GM23248 (cell line): ENCODE results near the gene PLPPR3. TPM values are rescaled to one million over a fixed set of nuclear protein-coding genes. Genes with fewer than 3 reads are reported as not detected.
A peak's percentile ranks its signal among the peaks of the same experiment; 100 is the strongest.

Source experiments
- DNase-seq: peaks from one replicate; pipeline ENCODE4 v3.0.0-alpha.2; 2015
- H2AFZ ChIP-seq: fragments of 200-600 bp; sonication (generic); 2 replicates; pipeline ENCODE4 v1.6.1; 2016; ENCODE audit warnings: antibody characterized with exemption
- H3F3A ChIP-seq: fragments of 200-600 bp; sonication (generic); 2 replicates; pipeline ENCODE4 v1.6.1; 2016; ENCODE audit warnings: mild to moderate bottlenecking, antibody characterized with exemption, mixed run types; ENCODE audit not compliant: insufficient read depth
- H3K27ac ChIP-seq: fragments of 200-600 bp; sonication (generic); 2 replicates; pipeline ENCODE4 v1.5.1; 2016; ENCODE audit warnings: mild to moderate bottlenecking
- H3K27me3 ChIP-seq: fragments of 200-600 bp; sonication (generic); replicated peaks from 2 replicates; pipeline ENCODE4 v1.6.1; 2016; ENCODE audit warnings: mild to moderate bottlenecking; ENCODE audit not compliant: insufficient read depth
- H3K36me3 ChIP-seq: fragments of 200-600 bp; sonication (generic); 2 replicates; pipeline ENCODE4 v1.6.1; 2016; ENCODE audit warnings: low read depth, mild to moderate bottlenecking
- H3K4me1 ChIP-seq: fragments of 200-600 bp; sonication (generic); 2 replicates; pipeline ENCODE4 v1.6.1; 2016; ENCODE audit warnings: mild to moderate bottlenecking; ENCODE audit not compliant: insufficient read depth
- H3K4me2 ChIP-seq: fragments of 200-600 bp; sonication (generic); one replicate; pipeline ENCODE4 v1.6.1; 2016; ENCODE audit warnings: mild to moderate bottlenecking; ENCODE audit not compliant: unreplicated experiment
- H3K4me3 ChIP-seq: fragments of 200-600 bp; sonication (generic); 2 replicates; pipeline ENCODE4 v1.5.1; 2016; ENCODE audit warnings: mild to moderate bottlenecking
- H3K79me2 ChIP-seq: fragments of 200-600 bp; sonication (generic); 2 replicates; pipeline ENCODE4 v1.6.1; 2016; ENCODE audit warnings: mild to moderate bottlenecking; ENCODE audit not compliant: insufficient read depth
- H3K9ac ChIP-seq: fragments of 200-600 bp; sonication (generic); 2 replicates; pipeline ENCODE4 v1.6.1; 2016; ENCODE audit warnings: mild to moderate bottlenecking
- H3K9me2 ChIP-seq: fragments of 200-600 bp; sonication (generic); 2 replicates; pipeline ENCODE4 v1.6.1; 2016; ENCODE audit warnings: mixed run types, mild to moderate bottlenecking, moderate library complexity; ENCODE audit not compliant: insufficient read depth
- H3K9me3 ChIP-seq: fragments of 200-600 bp; sonication (generic); one replicate; pipeline ENCODE4 v1.6.1; 2017; ENCODE audit warnings: low read depth
- H4K20me1 ChIP-seq: fragments of 200-600 bp; sonication (generic); 2 replicates; pipeline ENCODE4 v1.6.0; 2016; ENCODE audit not compliant: insufficient read depth
- EZH2 ChIP-seq: fragments of 200-600 bp; sonication (generic); IDR thresholded peaks from 2 replicates; pipeline ENCODE4 v1.6.1; 2018; ENCODE audit warnings: antibody characterized with exemption, mild to moderate bottlenecking; ENCODE audit not compliant: insufficient read depth, poor library complexity, severe bottlenecking
- EZH2phosphoT487 ChIP-seq: fragments of 200-600 bp; sonication (generic); IDR thresholded peaks from 2 replicates; pipeline ENCODE4 v1.6.1; 2018; ENCODE audit warnings: antibody characterized with exemption, moderate library complexity, mild to moderate bottlenecking, low read depth; ENCODE audit not compliant: insufficient read depth
- WGBS, 2 experiments: methylation state at CpG; one replicate each; pipeline ENCODE4 v1.1.6; 2015 to 2017; ENCODE audit warnings: low lambda C conversion rate in 2 of 2, low coverage in 1 of 2; ENCODE audit errors: missing lambda C conversion rate in 2 of 2; 5-methylcytosine and 5-hydroxymethylcytosine counted together
- in situ Hi-C: fragments of 300-500 bp; cut with MboI; formaldehyde crosslinking; loops from 2 replicates; pipeline ENCODE4 v1.15.0; 2020
- polyA plus RNA-seq: library from polyadenylated mRNA; unstranded; fragments of >200 nt; fragmentation: Nextera tagmentation; extraction: Ambion mirVana; gene quantifications from 2 replicates; pipeline ENCODE4 v1.2.1, GENCODE V29; 2016
- total RNA-seq: library from RNA; depleted of rRNA; stranded (reverse); fragments of >200 nt; shearing (Covaris generic); gene quantifications from 2 replicates; pipeline ENCODE4 v1.2.3, GENCODE V29; 2014

Gene PLPPR3
- total and polyA plus RNA-seq, 2 experiments from 2014 or later, result 0.32 TPM; not detected in 1

DNA sequence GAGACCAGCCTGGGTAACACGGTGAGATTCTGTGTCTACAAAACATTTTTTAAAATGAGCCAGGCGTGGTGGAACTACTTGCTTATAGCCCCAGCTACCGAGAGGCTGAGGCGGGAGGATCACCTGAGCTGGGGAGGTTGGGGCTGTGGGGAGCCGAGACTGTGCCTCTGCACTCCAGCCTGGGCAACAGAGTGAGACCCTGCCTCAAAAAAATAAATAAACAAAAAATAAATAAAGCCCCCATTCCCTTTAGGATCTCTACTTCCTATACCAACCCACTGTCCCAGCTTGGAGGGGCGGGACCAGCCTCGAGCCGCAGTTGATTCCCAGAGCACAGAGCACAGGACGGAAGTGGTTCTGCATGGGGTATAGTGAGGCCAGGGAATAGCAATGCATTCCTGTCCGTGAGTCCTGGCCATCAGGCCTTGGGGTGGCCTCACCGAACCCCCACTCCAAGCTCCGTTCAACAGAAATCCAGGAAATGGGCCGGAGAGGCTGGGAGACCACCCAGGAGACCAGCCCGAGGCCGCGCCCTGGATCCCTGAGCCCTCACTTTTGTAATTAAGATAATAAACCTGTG, 29.4 kb downstream of the PLPPR3 start:
- 85 to 86% methylated on average over 15 of the region's 16 CpGs for WGBS, 2 experiments
- no peak for DNase-seq
- H3K4me1 ChIP-seq, result peaks cover 14% of the 10 kb centered on the region; the same call in 1 of the 2 replicates
- H3K4me2 ChIP-seq, result no peak overlapping the region
- no peaks in the 10 kb centered on the region for H3K9me3 ChIP-seq
- no peak overlapping the region for H3K4me3 ChIP-seq
- in situ Hi-C loops, result no loop called here
- H4K20me1 ChIP-seq, result no peaks in the 10 kb centered on the region
- no peak overlapping the region for H3K9ac ChIP-seq
- TF ChIP-seq EZH2 (no peak), EZH2phosphoT487 (no peak)
- H3K27me3 ChIP-seq, result no peaks in the 10 kb centered on the region
- no peaks in the 10 kb centered on the region for H3K36me3 ChIP-seq
- no peak overlapping the region for H3K27ac ChIP-seq
- H3K9me2 ChIP-seq, result no peaks in the 10 kb centered on the region
- H3K79me2 ChIP-seq, result no peaks in the 10 kb centered on the region
- H3F3A ChIP-seq, result no peaks in the 10 kb centered on the region
- no peak overlapping the region for H2AFZ ChIP-seq

DNA sequence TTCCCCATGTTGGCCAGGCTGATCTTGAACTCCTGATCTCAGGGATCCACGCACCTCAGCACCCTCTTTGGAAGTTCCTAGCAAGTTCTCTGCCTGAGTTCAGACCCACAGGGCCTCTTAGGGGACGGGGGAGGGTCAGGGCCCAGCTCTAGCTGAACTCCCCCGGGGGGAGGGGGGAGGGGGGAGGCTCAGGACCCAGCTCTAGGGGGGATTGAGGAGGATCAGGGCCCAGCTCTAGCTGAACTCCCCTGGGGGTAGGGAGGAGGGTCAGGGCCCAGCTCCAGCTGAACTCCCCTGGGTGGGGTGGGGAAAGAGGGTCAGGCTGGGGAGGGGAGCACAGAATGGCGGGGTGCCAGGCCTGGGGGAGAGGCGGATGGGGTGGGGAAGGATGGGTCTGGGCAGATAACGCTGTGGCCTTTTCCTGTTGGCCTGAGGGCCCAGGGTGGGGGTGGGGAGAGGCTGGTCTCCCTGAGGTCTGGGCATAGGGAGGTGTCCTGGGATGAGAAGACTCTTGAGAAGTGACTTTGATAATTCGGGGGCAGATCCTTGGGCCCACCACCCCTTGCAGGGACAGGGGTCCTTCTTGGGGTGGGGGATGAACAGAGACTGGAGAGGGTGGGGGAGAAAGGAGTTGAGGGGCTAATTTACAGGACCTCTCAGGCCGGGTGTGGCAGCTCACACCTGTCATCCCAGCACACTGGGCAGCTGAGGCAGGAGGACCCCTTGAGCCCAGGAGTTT, 30.0 kb downstream of the PLPPR3 start:
- Histone ChIP-seq H2AFZ (no peak overlapping the region), H3K4me3 (no peak overlapping the region), H4K20me1 (no peaks in the 10 kb centered on the region), H3K9ac (no peak overlapping the region), H3K9me2 (no peaks in the 10 kb centered on the region), H3K36me3 (no peaks in the 10 kb centered on the region), H3K27ac (no peak overlapping the region), H3K27me3 (no peaks in the 10 kb centered on the region), H3F3A (no peaks in the 10 kb centered on the region), H3K4me1 (peaks cover 14% of the 10 kb centered on the region; the same call in 1 of the 2 replicates), H3K4me2 (no peak overlapping the region), H3K79me2 (no peaks in the 10 kb centered on the region), H3K9me3 (no peaks in the 10 kb centered on the region)
- in situ Hi-C loops, result no loop called here
- no peak for DNase-seq
- TF ChIP-seq EZH2phosphoT487 (no peak), EZH2 (no peak)
- 80% methylated on average over 2 to 8 of the region's 8 CpGs for WGBS, 2 experiments

DNA sequence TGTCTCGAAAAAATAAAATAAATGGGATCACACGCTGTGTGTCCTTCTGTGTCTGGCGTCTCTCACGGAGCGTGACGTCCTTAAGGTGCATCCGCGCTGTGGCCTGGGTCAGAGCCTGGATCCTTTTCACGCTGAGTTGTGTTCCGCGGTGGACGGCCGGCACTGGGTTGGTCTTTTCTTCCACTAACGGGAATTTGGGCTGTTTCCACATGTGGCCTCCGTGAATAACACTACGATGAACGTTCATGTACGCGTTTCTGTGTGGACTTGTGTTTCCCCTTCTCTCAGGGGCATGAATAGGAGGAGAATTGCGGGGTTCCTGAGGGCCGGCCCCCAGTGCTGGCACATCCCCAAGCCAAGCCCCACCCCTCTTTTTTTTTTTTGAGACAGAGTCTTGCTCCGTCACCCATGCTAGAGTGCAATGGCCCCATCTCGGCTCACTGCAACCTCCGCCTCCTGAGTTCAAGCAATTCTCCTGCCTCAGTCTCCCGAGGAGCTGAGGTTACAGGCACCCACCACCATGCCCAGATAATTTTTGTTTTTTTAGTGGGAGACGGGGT, 30.7 kb downstream of the PLPPR3 start:
- in situ Hi-C loops, result no loop called here
- H3K9me3 ChIP-seq, result no peaks in the 10 kb centered on the region
- H4K20me1 ChIP-seq, result no peaks in the 10 kb centered on the region
- no peak for DNase-seq
- H3F3A ChIP-seq, result no peaks in the 10 kb centered on the region
- H3K4me3 ChIP-seq, result no peak overlapping the region
- peaks cover 10% of the 10 kb centered on the region; the same call in 1 of the 2 replicates for H3K4me1 ChIP-seq
- no peaks in the 10 kb centered on the region for H3K36me3 ChIP-seq
- no peaks in the 10 kb centered on the region for H3K79me2 ChIP-seq
- no peak for TF ChIP-seq EZH2
- no peak for TF ChIP-seq EZH2phosphoT487
- H3K9me2 ChIP-seq, result no peaks in the 10 kb centered on the region
- no peak overlapping the region for H2AFZ ChIP-seq
- H3K4me2 ChIP-seq, result no peak overlapping the region
- H3K9ac ChIP-seq, result no peak overlapping the region
- H3K27ac ChIP-seq, result no peak overlapping the region
- 87 to 90% methylated on average over 26 of the region's 26 CpGs for WGBS, 2 experiments
- no peaks in the 10 kb centered on the region for H3K27me3 ChIP-seq

DNA sequence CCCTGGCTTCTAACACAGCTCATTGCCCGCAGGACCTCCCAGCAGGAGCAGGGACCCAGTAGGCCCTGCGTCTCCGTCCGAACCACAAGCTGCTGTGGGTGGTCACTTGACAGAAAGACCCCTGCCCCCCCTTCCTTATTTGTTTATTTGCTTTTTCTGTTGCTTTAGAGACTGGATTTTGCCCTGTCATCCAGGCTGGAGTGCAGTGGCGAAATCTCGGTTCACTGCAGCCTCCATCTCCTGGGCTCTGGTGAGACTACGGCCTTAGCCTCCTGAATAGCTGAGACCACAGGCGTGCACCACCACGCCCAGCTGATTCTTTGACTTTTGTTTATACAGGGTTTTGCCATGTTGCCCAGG, 32.1 kb downstream of the PLPPR3 start:
- Histone ChIP-seq H3K4me3 (no peak overlapping the region), H3K9me3 (no peaks in the 10 kb centered on the region), H2AFZ (peak overlapping the region; percentile 80), H3K27me3 (no peaks in the 10 kb centered on the region), H3K36me3 (no peaks in the 10 kb centered on the region), H3K4me2 (no peak overlapping the region), H3K4me1 (peaks cover 8% of the 10 kb centered on the region; the same call in 1 of the 2 replicates), H4K20me1 (no peaks in the 10 kb centered on the region), H3K9ac (peak overlapping the region; percentile 47), H3K9me2 (no peaks in the 10 kb centered on the region), H3F3A (no peaks in the 10 kb centered on the region), H3K79me2 (no peaks in the 10 kb centered on the region), H3K27ac (no peak overlapping the region)
- in situ Hi-C loops, result no loop called here
- no peak for TF ChIP-seq EZH2
- no peak for TF ChIP-seq EZH2phosphoT487
- DNase-seq, result peak; percentile 23
- 82 to 83% methylated on average over 9 of the region's 9 CpGs for WGBS, 2 experiments
